ENCODE results near the gene GPC6. TPM values are rescaled to one million over a fixed set of nuclear protein-coding genes. Genes with fewer than 3 reads are reported as not detected.

The GPC6 gene
- total RNA-seq, 2 donors from 2014 or later, result 3.4 to 5.3 TPM

DNA sequence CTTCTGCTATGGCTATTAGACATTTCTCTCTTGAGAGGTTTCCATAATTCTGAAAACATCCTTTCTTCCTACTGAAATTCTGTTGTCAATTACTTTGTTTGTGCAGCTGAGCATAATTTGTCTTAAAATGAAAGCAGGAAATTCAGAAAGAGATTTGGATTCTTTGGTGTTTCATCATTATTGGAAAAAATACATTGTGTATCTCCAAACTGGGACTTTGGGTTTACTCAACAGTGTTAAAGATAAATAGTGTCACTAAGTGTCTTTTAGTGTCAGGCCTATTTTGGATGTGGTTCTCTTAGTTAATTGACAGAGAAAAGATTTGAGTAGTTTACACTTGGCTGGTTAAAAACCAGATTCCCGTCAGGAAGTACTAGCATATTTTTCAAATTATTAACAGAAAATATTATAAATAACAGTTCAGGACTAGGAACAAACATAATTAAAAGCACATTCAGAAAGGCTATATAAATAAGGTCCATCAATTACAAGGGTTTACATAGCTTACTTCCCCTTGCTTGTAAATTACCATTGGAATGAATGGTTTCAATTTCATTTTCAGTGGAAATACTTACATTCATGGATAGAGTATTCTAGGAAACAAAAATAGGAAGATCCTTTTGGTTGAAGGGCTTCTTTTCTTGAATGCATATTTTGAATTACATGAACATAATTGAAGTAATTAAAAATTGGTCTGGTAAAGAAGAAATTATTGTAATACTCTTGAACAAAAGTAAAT is 483.1 kb downstream of the GPC6 start:
- Histone ChIP-seq H3K27me3 (replicated peaks; ENCODE audit: insufficient read depth) (no peaks in the 10 kb centered on the region), H3K4me3 (no peak overlapping the region), H3K4me1 (replicated peaks) (no peaks in the 10 kb centered on the region), H3K36me3 (no peaks in the 10 kb centered on the region), H3K27ac (no peak overlapping the region), H3K9me3 (no peaks in the 10 kb centered on the region)
- TF ChIP-seq, protein P1, sequence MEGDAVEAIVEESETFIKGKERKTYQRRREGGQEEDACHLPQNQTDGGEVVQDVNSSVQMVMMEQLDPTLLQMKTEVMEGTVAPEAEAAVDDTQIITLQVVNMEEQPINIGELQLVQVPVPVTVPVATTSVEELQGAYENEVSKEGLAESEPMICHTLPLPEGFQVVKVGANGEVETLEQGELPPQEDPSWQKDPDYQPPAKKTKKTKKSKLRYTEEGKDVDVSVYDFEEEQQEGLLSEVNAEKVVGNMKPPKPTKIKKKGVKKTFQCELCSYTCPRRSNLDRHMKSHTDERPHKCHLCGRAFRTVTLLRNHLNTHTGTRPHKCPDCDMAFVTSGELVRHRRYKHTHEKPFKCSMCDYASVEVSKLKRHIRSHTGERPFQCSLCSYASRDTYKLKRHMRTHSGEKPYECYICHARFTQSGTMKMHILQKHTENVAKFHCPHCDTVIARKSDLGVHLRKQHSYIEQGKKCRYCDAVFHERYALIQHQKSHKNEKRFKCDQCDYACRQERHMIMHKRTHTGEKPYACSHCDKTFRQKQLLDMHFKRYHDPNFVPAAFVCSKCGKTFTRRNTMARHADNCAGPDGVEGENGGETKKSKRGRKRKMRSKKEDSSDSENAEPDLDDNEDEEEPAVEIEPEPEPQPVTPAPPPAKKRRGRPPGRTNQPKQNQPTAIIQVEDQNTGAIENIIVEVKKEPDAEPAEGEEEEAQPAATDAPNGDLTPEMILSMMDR (IDR thresholded peaks at IDR 0.05), result no peak
- TF ChIP-seq POLR2AphosphoS5 (IDR thresholded peaks at IDR 0.05), result no peak
- no peak for TF ChIP-seq POLR2A (IDR thresholded peaks at IDR 0.05)
- intact Hi-C loops (cut with DNase I), result no loop called here
- DNase-seq (ENCODE audit: low spot score), result no peak
- 0% methylated on average over 1 of the region's 1 CpG for WGBS

DNA sequence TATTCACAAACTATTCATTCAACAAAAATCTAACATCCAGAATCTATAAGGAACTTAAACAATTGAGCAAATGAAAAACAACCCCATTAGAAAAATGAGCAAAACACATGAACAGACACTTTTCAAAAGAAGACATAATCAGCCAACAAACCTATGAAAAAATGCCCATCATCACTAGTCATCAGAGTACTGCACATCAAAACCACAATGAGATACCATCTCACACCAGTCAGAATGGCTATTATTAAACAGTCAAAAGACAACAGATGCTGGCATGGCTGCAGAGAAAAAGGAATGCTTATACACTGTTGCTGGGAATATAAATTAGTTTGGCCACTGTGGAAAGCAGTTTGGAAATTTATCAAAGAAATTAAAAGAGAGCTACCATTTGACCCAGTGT is 487.6 kb downstream of the GPC6 start:
- Histone ChIP-seq H3K9me3 (no peaks in the 10 kb centered on the region), H3K27me3 (replicated peaks; ENCODE audit: insufficient read depth) (no peaks in the 10 kb centered on the region), H3K36me3 (no peaks in the 10 kb centered on the region), H3K4me1 (replicated peaks) (no peaks in the 10 kb centered on the region), H3K4me3 (no peak overlapping the region), H3K27ac (no peak overlapping the region)
- TF ChIP-seq POLR2A (IDR thresholded peaks at IDR 0.05), result no peak
- intact Hi-C loops (cut with DNase I), result no loop called here
- DNase-seq (ENCODE audit: low spot score), result no peak

DNA sequence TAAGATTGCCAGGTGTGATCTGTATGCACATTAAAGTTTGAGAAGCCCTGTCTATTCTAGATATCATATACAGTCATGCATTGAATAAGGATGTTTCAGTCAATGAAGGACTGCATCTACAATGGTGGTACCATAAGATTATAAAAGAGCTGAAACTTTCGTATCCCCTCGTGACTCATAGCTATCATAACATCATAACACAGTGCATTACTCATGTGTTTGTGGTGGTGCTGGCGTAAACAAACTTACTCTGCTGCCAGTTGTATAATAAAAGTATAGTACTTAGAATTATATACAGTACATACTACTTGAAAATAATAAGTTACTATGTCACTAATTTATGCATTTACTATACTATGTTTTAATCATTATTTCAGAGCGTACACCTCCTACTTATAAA is 489.3 kb downstream of the GPC6 start:
- Histone ChIP-seq H3K4me1 (replicated peaks) (no peaks in the 10 kb centered on the region), H3K36me3 (no peaks in the 10 kb centered on the region), H3K4me3 (no peak overlapping the region), H3K27me3 (replicated peaks; ENCODE audit: insufficient read depth) (no peaks in the 10 kb centered on the region), H3K27ac (no peak overlapping the region), H3K9me3 (no peaks in the 10 kb centered on the region)
- DNase-seq (ENCODE audit: low spot score), result no peak
- intact Hi-C loops (cut with DNase I), result no loop called here
- WGBS, result 94% methylated on average over 4 of the region's 4 CpGs
- no peak for TF ChIP-seq POLR2AphosphoS5 (IDR thresholded peaks at IDR 0.05)
- TF ChIP-seq POLR2A (IDR thresholded peaks at IDR 0.05), result no peak
- TF ChIP-seq, protein P1 (IDR thresholded peaks at IDR 0.05), result no peak

DNA sequence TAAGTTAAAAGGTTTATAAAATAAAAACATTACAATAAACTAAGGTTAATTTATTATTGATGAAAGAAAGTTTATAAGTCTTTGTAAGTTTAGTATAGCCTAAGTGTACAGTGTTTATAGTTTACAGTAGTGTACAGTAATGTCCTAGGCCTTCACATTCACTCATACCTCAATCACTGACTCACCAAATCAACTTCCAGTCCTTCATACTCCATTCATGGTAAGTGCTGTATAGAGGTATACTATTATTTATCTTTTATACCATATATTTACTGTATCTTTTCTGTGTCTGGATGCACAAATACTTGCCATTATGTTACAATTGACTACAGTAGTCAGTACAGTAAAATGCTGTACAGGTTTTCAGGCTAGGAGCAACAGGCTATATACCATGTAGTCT is 490.0 kb downstream of the GPC6 start:
- no peaks in the 10 kb centered on the region for H3K4me1 ChIP-seq (replicated peaks)
- TF ChIP-seq POLR2A (IDR thresholded peaks at IDR 0.05), result no peak
- TF ChIP-seq POLR2AphosphoS5 (IDR thresholded peaks at IDR 0.05), result no peak
- TF ChIP-seq, protein P1 (IDR thresholded peaks at IDR 0.05), result no peak
- H3K36me3 ChIP-seq, result no peaks in the 10 kb centered on the region
- no peak overlapping the region for H3K27ac ChIP-seq
- H3K4me3 ChIP-seq, result no peak overlapping the region
- H3K27me3 ChIP-seq (replicated peaks; ENCODE audit: insufficient read depth), result no peaks in the 10 kb centered on the region
- DNase-seq (ENCODE audit: low spot score), result no peak
- H3K9me3 ChIP-seq, result no peaks in the 10 kb centered on the region
- intact Hi-C loops (cut with DNase I), result no loop called here

DNA sequence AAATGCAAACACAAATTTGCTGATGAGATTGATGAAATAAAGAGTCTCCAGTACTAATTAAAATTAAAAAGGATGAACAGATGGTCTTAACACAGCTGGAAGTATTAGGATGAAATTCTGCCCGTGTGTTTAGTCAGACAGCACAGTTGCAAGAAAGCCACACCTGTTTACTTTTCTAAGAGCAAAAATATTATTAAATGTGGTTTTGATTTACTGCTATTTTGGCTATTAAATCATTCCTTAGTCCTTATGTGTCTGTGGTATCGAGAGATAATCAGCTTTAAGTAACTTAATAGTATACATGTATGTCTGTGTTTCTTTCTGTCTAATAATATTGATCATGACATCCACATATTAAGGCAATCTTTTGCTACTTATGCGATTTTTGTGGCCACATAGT is 494.9 kb downstream of the GPC6 start:
- H3K36me3 ChIP-seq, result no peaks in the 10 kb centered on the region
- TF ChIP-seq, protein P1 (IDR thresholded peaks at IDR 0.05), result no peak
- no peak for TF ChIP-seq POLR2AphosphoS5 (IDR thresholded peaks at IDR 0.05)
- H3K27ac ChIP-seq, result no peak overlapping the region
- intact Hi-C loops (cut with DNase I), result no loop called here
- no peaks in the 10 kb centered on the region for H3K27me3 ChIP-seq (replicated peaks; ENCODE audit: insufficient read depth)
- no peak overlapping the region for H3K4me3 ChIP-seq
- DNase-seq (ENCODE audit: low spot score), result no peak
- WGBS, result 34% methylated on average over 3 of the region's 3 CpGs
- no peaks in the 10 kb centered on the region for H3K4me1 ChIP-seq (replicated peaks)
- H3K9me3 ChIP-seq, result no peaks in the 10 kb centered on the region
